Measurements from ENCODE around the gene PNPLA5. TPM values are rescaled to one million over a fixed set of nuclear protein-coding genes. Genes with fewer than 3 reads are reported as not detected.

Gene PNPLA5
- total and polyA plus RNA-seq, 4 experiments from 2014 or later = not detected

- no peak for DNase-seq
- no peak overlapping the region for H3K27ac ChIP-seq (ENCODE audit: low read depth, low read length)
- intact Hi-C loops (cut with micrococcal nuclease) = no loop called here
- CTCF ChIA-PET (ENCODE audit: partially characterized antibody) = no interaction called here
- Mint-ChIP-seq H3K4me3 (no peak overlapping the region), H3K9me3 (peaks cover 0 to 22% (median 11%) of the 10 kb centered on the region in 8 donors), H3K36me3 (peaks cover 0 to 5% of the 10 kb centered on the region in 2 donors), H3K27me3 (peaks cover 25 to 32% of the 10 kb centered on the region in 2 donors), H3K27ac (no peak overlapping the region), H3K4me1 (no peaks in the 10 kb centered on the region)
- H3K27me3 ChIP-seq (ENCODE audit: insufficient read depth, low read length) = no peaks in the 10 kb centered on the region
- H3K36me3 ChIP-seq (ENCODE audit: insufficient read depth, low read length) = no peaks in the 10 kb centered on the region
- no peaks in the 10 kb centered on the region for H3K9me3 ChIP-seq (ENCODE audit: control insufficient read depth in 1 of 2, low read length in 2 of 2)
- POLR2A ChIA-PET (ENCODE audit: partially characterized antibody) = no interaction called here
- no peak overlapping the region for H3K4me3 ChIP-seq (ENCODE audit: low read length in 2 of 2)
- no peaks in the 10 kb centered on the region for H3K4me1 ChIP-seq (ENCODE audit: insufficient read depth, low read length)
These were observed 37.6 kb downstream of the PNPLA5 start for GRCh38 chr22:43854121-43854785.

GRCh38 chr22:43853328-43853931, 38.4 kb downstream of the PNPLA5 start:
- POLR2A ChIA-PET (ENCODE audit: partially characterized antibody) = no interaction called here
- peaks cover 19 to 28% of the 10 kb centered on the region in 2 donors for H3K27me3 Mint-ChIP-seq
- intact Hi-C loops (cut with micrococcal nuclease) = no loop called here
- H3K36me3 Mint-ChIP-seq = peaks cover 0 to 5% of the 10 kb centered on the region in 2 donors
- Histone ChIP-seq H3K4me1 (ENCODE audit: insufficient read depth, low read length) (no peaks in the 10 kb centered on the region), H3K4me3 (ENCODE audit: low read length in 2 of 2) (no peak overlapping the region), H3K27me3 (ENCODE audit: insufficient read depth, low read length) (no peaks in the 10 kb centered on the region), H3K36me3 (ENCODE audit: insufficient read depth, low read length) (no peaks in the 10 kb centered on the region), H3K27ac (ENCODE audit: low read depth, low read length) (no peak overlapping the region), H3K9me3 (ENCODE audit: control insufficient read depth in 1 of 2, low read length in 2 of 2) (no peaks in the 10 kb centered on the region)
- H3K9me3 Mint-ChIP-seq = peaks cover 0 to 22% (median 11%) of the 10 kb centered on the region in 8 donors
- H3K4me3 Mint-ChIP-seq = no peak overlapping the region
- CTCF ChIA-PET (ENCODE audit: partially characterized antibody) = no interaction called here
- no peak for DNase-seq
- no peaks in the 10 kb centered on the region for H3K4me1 Mint-ChIP-seq
- no peak overlapping the region for H3K27ac Mint-ChIP-seq

GRCh38 chr22:43852573-43853327, 39.1 kb downstream of the PNPLA5 start:
- no peak overlapping the region for H3K27ac ChIP-seq (ENCODE audit: low read depth, low read length)
- no peak overlapping the region for H3K27ac Mint-ChIP-seq

GRCh38 chr22:43851979-43852307, 39.9 kb downstream of the PNPLA5 start:
- H3K36me3 ChIP-seq (ENCODE audit: insufficient read depth, low read length) = no peaks in the 10 kb centered on the region
- H3K4me3 ChIP-seq (ENCODE audit: low read length in 2 of 2) = no peak overlapping the region
- Mint-ChIP-seq H3K9me3 (peaks cover 0 to 15% (median 8%) of the 10 kb centered on the region in 8 donors), H3K27me3 (peaks cover 20 to 23% of the 10 kb centered on the region in 2 donors), H3K36me3 (peaks cover 0 to 3% of the 10 kb centered on the region in 2 donors), H3K4me1 (no peaks in the 10 kb centered on the region), H3K4me3 (no peak overlapping the region), H3K27ac (no peak overlapping the region)
- no peaks in the 10 kb centered on the region for H3K4me1 ChIP-seq (ENCODE audit: insufficient read depth, low read length)
- no peaks in the 10 kb centered on the region for H3K9me3 ChIP-seq (ENCODE audit: control insufficient read depth in 1 of 2, low read length in 2 of 2)
- intact Hi-C loops (cut with micrococcal nuclease) = no loop called here
- POLR2A ChIA-PET (ENCODE audit: partially characterized antibody) = no interaction called here
- no peaks in the 10 kb centered on the region for H3K27me3 ChIP-seq (ENCODE audit: insufficient read depth, low read length)
- no peak overlapping the region for H3K27ac ChIP-seq (ENCODE audit: low read depth, low read length)
- DNase-seq = no peak
- CTCF ChIA-PET (ENCODE audit: partially characterized antibody) = no interaction called here

More at GRCh38 chr22:43852573-43853327, 39.1 kb downstream of the PNPLA5 start:
- peaks cover 19 to 27% of the 10 kb centered on the region in 2 donors for H3K27me3 Mint-ChIP-seq
- no peaks in the 10 kb centered on the region for H3K4me1 Mint-ChIP-seq
- ChIA-PET CTCF (ENCODE audit: partially characterized antibody) (no interaction called here), POLR2A (ENCODE audit: partially characterized antibody) (no interaction called here)
- no peaks in the 10 kb centered on the region for H3K9me3 ChIP-seq (ENCODE audit: control insufficient read depth in 1 of 2, low read length in 2 of 2)
- H3K4me3 ChIP-seq (ENCODE audit: low read length in 2 of 2) = no peak overlapping the region
- no peaks in the 10 kb centered on the region for H3K4me1 ChIP-seq (ENCODE audit: insufficient read depth, low read length)
- intact Hi-C loops (cut with micrococcal nuclease) = no loop called here
- no peak for DNase-seq
- H3K36me3 Mint-ChIP-seq = peaks cover 0 to 5% of the 10 kb centered on the region in 2 donors
- H3K4me3 Mint-ChIP-seq = no peak overlapping the region
- no peaks in the 10 kb centered on the region for H3K36me3 ChIP-seq (ENCODE audit: insufficient read depth, low read length)
- H3K27me3 ChIP-seq (ENCODE audit: insufficient read depth, low read length) = no peaks in the 10 kb centered on the region
- peaks cover 0 to 22% (median 11%) of the 10 kb centered on the region in 8 donors for H3K9me3 Mint-ChIP-seq

- POLR2A ChIA-PET (ENCODE audit: partially characterized antibody) = no interaction called here
- no peaks in the 10 kb centered on the region for H3K27me3 ChIP-seq (ENCODE audit: insufficient read depth, low read length)
- intact Hi-C loops (cut with micrococcal nuclease) = no loop called here
- H3K36me3 Mint-ChIP-seq = no peaks in the 10 kb centered on the region
- CTCF ChIA-PET (ENCODE audit: partially characterized antibody) = no interaction called here
- no peak overlapping the region for H3K27ac Mint-ChIP-seq
- no peak for DNase-seq
- no peaks in the 10 kb centered on the region for H3K4me1 Mint-ChIP-seq
- H3K9me3 Mint-ChIP-seq = peaks cover 0 to 9% (median 2%) of the 10 kb centered on the region in 8 donors
- no peak overlapping the region for H3K4me3 ChIP-seq (ENCODE audit: low read length in 2 of 2)
- H3K4me1 ChIP-seq (ENCODE audit: insufficient read depth, low read length) = no peaks in the 10 kb centered on the region
- no peaks in the 10 kb centered on the region for H3K9me3 ChIP-seq (ENCODE audit: control insufficient read depth in 1 of 2, low read length in 2 of 2)
- H3K4me3 Mint-ChIP-seq = no peak overlapping the region
- H3K36me3 ChIP-seq (ENCODE audit: insufficient read depth, low read length) = no peaks in the 10 kb centered on the region
- no peak overlapping the region for H3K27ac ChIP-seq (ENCODE audit: low read depth, low read length)
- peaks cover 18 to 19% of the 10 kb centered on the region in 2 donors for H3K27me3 Mint-ChIP-seq
These were observed 40.5 kb downstream of the PNPLA5 start for GRCh38 chr22:43851058-43851978.

GRCh38 chr22:43850529-43850928, 41.3 kb downstream of the PNPLA5 start:
- Histone ChIP-seq H3K36me3 (ENCODE audit: insufficient read depth, low read length) (no peaks in the 10 kb centered on the region), H3K9me3 (ENCODE audit: control insufficient read depth in 1 of 2, low read length in 2 of 2) (no peaks in the 10 kb centered on the region), H3K27me3 (ENCODE audit: insufficient read depth, low read length) (no peaks in the 10 kb centered on the region), H3K27ac (ENCODE audit: low read depth, low read length) (no peak overlapping the region), H3K4me3 (ENCODE audit: low read length in 2 of 2) (no peak overlapping the region), H3K4me1 (ENCODE audit: insufficient read depth, low read length) (no peaks in the 10 kb centered on the region)
- peaks cover 0 to 3% (median 0%) of the 10 kb centered on the region in 8 donors for H3K9me3 Mint-ChIP-seq
- no peaks in the 10 kb centered on the region for H3K36me3 Mint-ChIP-seq
- POLR2A ChIA-PET (ENCODE audit: partially characterized antibody) = no interaction called here
- H3K27me3 Mint-ChIP-seq = peaks cover 19% of the 10 kb centered on the region in 2 donors
- intact Hi-C loops (cut with micrococcal nuclease) = no loop called here
- CTCF ChIA-PET (ENCODE audit: partially characterized antibody) = no interaction called here
- H3K4me3 Mint-ChIP-seq = no peak overlapping the region
- no peaks in the 10 kb centered on the region for H3K4me1 Mint-ChIP-seq
- H3K27ac Mint-ChIP-seq = no peak overlapping the region
- DNase-seq = no peak

- H3K4me1 Mint-ChIP-seq = no peaks in the 10 kb centered on the region
- intact Hi-C loops (cut with micrococcal nuclease) = no loop called here
- Histone ChIP-seq H3K4me1 (ENCODE audit: insufficient read depth, low read length) (no peaks in the 10 kb centered on the region), H3K27me3 (ENCODE audit: insufficient read depth, low read length) (no peaks in the 10 kb centered on the region), H3K36me3 (ENCODE audit: insufficient read depth, low read length) (no peaks in the 10 kb centered on the region), H3K4me3 (ENCODE audit: low read length in 2 of 2) (no peak overlapping the region), H3K9me3 (ENCODE audit: control insufficient read depth in 1 of 2, low read length in 2 of 2) (no peaks in the 10 kb centered on the region), H3K27ac (ENCODE audit: low read depth, low read length) (no peak overlapping the region)
- H3K9me3 Mint-ChIP-seq = peaks cover 0 to 3% (median 0%) of the 10 kb centered on the region in 8 donors
- no peak overlapping the region for H3K27ac Mint-ChIP-seq
- H3K4me3 Mint-ChIP-seq = no peak overlapping the region
- ChIA-PET CTCF (ENCODE audit: partially characterized antibody) (interaction anchor here (1.3 kb wide), 1 partner anchor 35 kb away, joined by 3 read pairs; no protein-coding TSS in a partner anchor), POLR2A (ENCODE audit: partially characterized antibody) (no interaction called here)
- no peaks in the 10 kb centered on the region for H3K36me3 Mint-ChIP-seq
- H3K27me3 Mint-ChIP-seq = peaks cover 19% of the 10 kb centered on the region in 2 donors
- DNase-seq = no peak
These were observed 42.1 kb downstream of the PNPLA5 start for GRCh38 chr22:43849731-43850130.
